ENCODE measurements around the gene TP53INP2. TPM values are rescaled to one million over a fixed set of nuclear protein-coding genes. Genes with fewer than 3 reads are reported as not detected.

The TP53INP2 gene
- total and polyA plus RNA-seq, 9 of the 15 experiments (the other 6 are each of a cell fraction or from before 2014, with no cell fraction given), result 0.43 to 5.0 (median 1.3) TPM

DNA sequence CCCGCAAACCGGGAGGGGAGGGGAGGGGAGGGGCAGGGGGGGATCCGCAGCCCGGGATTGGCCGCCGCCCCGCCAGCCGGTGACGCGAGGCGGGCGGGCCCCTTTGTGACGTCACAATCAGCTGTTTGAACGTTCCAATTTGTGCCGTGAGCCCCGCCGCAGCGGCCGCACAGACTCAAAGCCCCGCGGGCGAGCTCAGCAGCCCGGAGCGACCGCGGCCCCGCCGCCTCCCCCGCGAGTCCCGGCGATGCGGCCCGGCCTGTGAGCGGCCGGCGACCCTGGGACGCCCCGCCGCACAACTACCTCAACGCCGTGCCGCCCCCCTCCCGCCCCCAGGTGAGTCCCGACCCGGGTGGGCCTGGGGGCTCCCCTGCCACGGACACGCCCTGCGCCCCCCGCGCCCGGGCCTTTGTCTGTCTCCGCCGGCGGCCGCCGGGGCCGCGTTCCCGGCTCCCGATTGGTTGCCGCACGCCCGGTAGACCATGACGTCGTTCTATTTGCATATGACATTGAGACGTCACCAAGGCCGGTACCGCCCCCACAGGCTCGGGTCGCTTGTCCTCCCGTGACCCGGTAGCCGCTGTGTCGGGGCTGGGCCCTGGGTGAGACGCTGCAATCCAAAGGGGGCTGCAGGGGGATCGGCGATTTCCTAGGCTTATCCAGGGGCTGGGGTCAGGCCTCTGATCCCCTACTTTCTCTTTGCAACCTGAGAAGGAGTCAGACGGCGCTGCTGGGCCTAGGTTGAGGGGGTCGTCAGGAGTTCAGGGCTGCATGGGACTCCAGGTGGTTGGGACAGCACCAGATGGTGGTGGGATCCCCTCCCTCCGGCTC, at the start of gene TP53INP2 (continued):
- TF ChIP-seq, protein P1, sequence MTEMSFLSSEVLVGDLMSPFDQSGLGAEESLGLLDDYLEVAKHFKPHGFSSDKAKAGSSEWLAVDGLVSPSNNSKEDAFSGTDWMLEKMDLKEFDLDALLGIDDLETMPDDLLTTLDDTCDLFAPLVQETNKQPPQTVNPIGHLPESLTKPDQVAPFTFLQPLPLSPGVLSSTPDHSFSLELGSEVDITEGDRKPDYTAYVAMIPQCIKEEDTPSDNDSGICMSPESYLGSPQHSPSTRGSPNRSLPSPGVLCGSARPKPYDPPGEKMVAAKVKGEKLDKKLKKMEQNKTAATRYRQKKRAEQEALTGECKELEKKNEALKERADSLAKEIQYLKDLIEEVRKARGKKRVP (CRISPR knock-in tag; IDR thresholded peaks at IDR 0.05), result no peak
- peak; percentile 32 for TF ChIP-seq KDM5B (IDR thresholded peaks at IDR 0.05; ENCODE audit: insufficient replicate concordance, low read depth, low read length)
- TF ChIP-seq NKRF (IDR thresholded peaks at IDR 0.05; ENCODE audit: borderline replicate concordance), result peak; percentile 44; the same call in 1 of the 2 replicates
- no peak for TF ChIP-seq SMARCA4 (IDR thresholded peaks at IDR 0.05)
- TF ChIP-seq ZNF197 (CRISPR knock-in tag; IDR thresholded peaks at IDR 0.05; ENCODE audit: low read depth), result no peak
- TF ChIP-seq ZNF764 (CRISPR knock-in tag; IDR thresholded peaks at IDR 0.05; ENCODE audit: low read depth), result no peak
- TF ChIP-seq RHOXF2B (CRISPR knock-in tag; conservative IDR thresholded peaks at IDR 0.05), result no peak
- TF ChIP-seq NFXL1 (CRISPR knock-in tag; IDR thresholded peaks at IDR 0.05), result no peak
- TF ChIP-seq ZKSCAN8 (CRISPR knock-in tag; IDR thresholded peaks at IDR 0.05), result no peak
- TF ChIP-seq, protein P2, sequence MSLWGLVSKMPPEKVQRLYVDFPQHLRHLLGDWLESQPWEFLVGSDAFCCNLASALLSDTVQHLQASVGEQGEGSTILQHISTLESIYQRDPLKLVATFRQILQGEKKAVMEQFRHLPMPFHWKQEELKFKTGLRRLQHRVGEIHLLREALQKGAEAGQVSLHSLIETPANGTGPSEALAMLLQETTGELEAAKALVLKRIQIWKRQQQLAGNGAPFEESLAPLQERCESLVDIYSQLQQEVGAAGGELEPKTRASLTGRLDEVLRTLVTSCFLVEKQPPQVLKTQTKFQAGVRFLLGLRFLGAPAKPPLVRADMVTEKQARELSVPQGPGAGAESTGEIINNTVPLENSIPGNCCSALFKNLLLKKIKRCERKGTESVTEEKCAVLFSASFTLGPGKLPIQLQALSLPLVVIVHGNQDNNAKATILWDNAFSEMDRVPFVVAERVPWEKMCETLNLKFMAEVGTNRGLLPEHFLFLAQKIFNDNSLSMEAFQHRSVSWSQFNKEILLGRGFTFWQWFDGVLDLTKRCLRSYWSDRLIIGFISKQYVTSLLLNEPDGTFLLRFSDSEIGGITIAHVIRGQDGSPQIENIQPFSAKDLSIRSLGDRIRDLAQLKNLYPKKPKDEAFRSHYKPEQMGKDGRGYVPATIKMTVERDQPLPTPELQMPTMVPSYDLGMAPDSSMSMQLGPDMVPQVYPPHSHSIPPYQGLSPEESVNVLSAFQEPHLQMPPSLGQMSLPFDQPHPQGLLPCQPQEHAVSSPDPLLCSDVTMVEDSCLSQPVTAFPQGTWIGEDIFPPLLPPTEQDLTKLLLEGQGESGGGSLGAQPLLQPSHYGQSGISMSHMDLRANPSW (CRISPR knock-in tag; IDR thresholded peaks at IDR 0.05), result 0 out of 2 replicates have a peak, but pooled peaks have one; percentile 53
- TF ChIP-seq TFAM (CRISPR knock-in tag; conservative IDR thresholded peaks at IDR 0.05), result no peak
- TF ChIP-seq ZNF316 (IDR thresholded peaks at IDR 0.05), result no peak
- no peak; the same call in 1 of the 2 replicates for TF ChIP-seq SOX6 (IDR thresholded peaks at IDR 0.05)
- TF ChIP-seq SPI1 (IDR thresholded peaks at IDR 0.05; ENCODE audit: borderline replicate concordance, low read depth, low read length), result no peak
- no peak for TF ChIP-seq ZNF655 (CRISPR knock-in tag; IDR thresholded peaks at IDR 0.05)
- TF ChIP-seq CEBPB (tag; IDR thresholded peaks at IDR 0.05), result no peak
- TF ChIP-seq FOSL1 (tag; conservative IDR thresholded peaks at IDR 0.05), result no peak
- no peak for TF ChIP-seq EHMT2 (IDR thresholded peaks at IDR 0.05)
- TF ChIP-seq ZNF696 (CRISPR knock-in tag; conservative IDR thresholded peaks at IDR 0.05), result no peak
- TF ChIP-seq ARID2 (IDR thresholded peaks at IDR 0.05), result no peak
- TF ChIP-seq, protein P3, sequence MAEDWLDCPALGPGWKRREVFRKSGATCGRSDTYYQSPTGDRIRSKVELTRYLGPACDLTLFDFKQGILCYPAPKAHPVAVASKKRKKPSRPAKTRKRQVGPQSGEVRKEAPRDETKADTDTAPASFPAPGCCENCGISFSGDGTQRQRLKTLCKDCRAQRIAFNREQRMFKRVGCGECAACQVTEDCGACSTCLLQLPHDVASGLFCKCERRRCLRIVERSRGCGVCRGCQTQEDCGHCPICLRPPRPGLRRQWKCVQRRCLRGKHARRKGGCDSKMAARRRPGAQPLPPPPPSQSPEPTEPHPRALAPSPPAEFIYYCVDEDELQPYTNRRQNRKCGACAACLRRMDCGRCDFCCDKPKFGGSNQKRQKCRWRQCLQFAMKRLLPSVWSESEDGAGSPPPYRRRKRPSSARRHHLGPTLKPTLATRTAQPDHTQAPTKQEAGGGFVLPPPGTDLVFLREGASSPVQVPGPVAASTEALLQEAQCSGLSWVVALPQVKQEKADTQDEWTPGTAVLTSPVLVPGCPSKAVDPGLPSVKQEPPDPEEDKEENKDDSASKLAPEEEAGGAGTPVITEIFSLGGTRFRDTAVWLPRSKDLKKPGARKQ (CRISPR knock-in tag; IDR thresholded peaks at IDR 0.05), result no peak
